T-helper 17 cell (primary cell): ENCODE results near the gene PPP2R2C. TPM values are rescaled to one million over a fixed set of nuclear protein-coding genes. Genes with fewer than 3 reads are reported as not detected.

Experiments
- ATAC-seq: fragments of 150-1000 bp; cut with Tn5 transposase; 2 replicates; pipeline ENCODE4 v1.10.0; 2021; ENCODE audit warnings: mild to moderate bottlenecking, moderate library complexity
- DNase-seq, 3 donors: peaks; one replicate each; pipeline versions ENCODE4 v3.0.0 to v3.0.0-alpha.2; 2020 to 2021
- H3K9me3 ChIP-seq: one replicate; pipeline ENCODE4 v1.7.0; 2013; ENCODE audit warnings: low read length, mild to moderate bottlenecking; ENCODE audit not compliant: control insufficient read depth, poor library complexity, severe bottlenecking
- H3K27ac Mint-ChIP-seq: one replicate; pipeline ENCODE4 v1.8.0; 2022; ENCODE audit warnings: mild to moderate bottlenecking, moderate library complexity, mixed read lengths
- H3K27me3 Mint-ChIP-seq: one replicate; pipeline ENCODE4 v1.8.0; 2022; ENCODE audit warnings: mixed read lengths
- H3K36me3 Mint-ChIP-seq: one replicate; pipeline ENCODE4 v1.8.0; 2022; ENCODE audit warnings: low read depth, mixed read lengths
- H3K4me1 Mint-ChIP-seq: one replicate; pipeline ENCODE4 v1.8.0; 2022; ENCODE audit warnings: mild to moderate bottlenecking, mixed read lengths
- H3K4me3 Mint-ChIP-seq: one replicate; pipeline ENCODE4 v1.8.0; 2022; ENCODE audit warnings: mild to moderate bottlenecking, moderate library complexity, mixed read lengths
- total RNA-seq, 4 donors: library from RNA in 2 of 4; stranded (reverse) in 2 of 4; gene quantifications; one replicate each; pipeline ENCODE4 v1.2.3 and lab custom pipeline; 2022 to 2026

Gene PPP2R2C
- total RNA-seq, 2 donors from 2014 or later, result not detected

GRCh38 chr4:6445403-6446129, 26.8 kb downstream of the PPP2R2C start:
- DNase-seq (no peak), ATAC-seq (no peak)
- Mint-ChIP-seq H3K4me3 (no peak overlapping the region), H3K4me1 (peaks cover 2% of the 10 kb centered on the region), H3K27ac (no peak overlapping the region), H3K27me3 (peaks cover 54% of the 10 kb centered on the region), H3K36me3 (peaks cover 6% of the 10 kb centered on the region)
- no peaks in the 10 kb centered on the region for H3K9me3 ChIP-seq

- Mint-ChIP-seq H3K27ac (no peak overlapping the region), H3K27me3 (peaks cover 54% of the 10 kb centered on the region), H3K4me1 (peaks cover 2% of the 10 kb centered on the region), H3K4me3 (no peak overlapping the region), H3K36me3 (peaks cover 6% of the 10 kb centered on the region)
- ATAC-seq, result no peak
- no peak for DNase-seq
- H3K9me3 ChIP-seq, result no peaks in the 10 kb centered on the region
These were observed 27.8 kb downstream of the PPP2R2C start for GRCh38 chr4:6444582-6444981.

GRCh38 chr4:6443035-6444023, 29.1 kb downstream of the PPP2R2C start:
- H3K4me3 Mint-ChIP-seq, result no peak overlapping the region
- peaks cover 50% of the 10 kb centered on the region for H3K27me3 Mint-ChIP-seq
- H3K27ac Mint-ChIP-seq, result no peak overlapping the region
- ATAC-seq (no peak), DNase-seq (no peak)
- H3K36me3 Mint-ChIP-seq, result peaks cover 6% of the 10 kb centered on the region
- H3K4me1 Mint-ChIP-seq, result peaks cover 2% of the 10 kb centered on the region
- H3K9me3 ChIP-seq, result no peaks in the 10 kb centered on the region

GRCh38 chr4:6442555-6442954, 29.9 kb downstream of the PPP2R2C start:
- H3K4me1 Mint-ChIP-seq, result peaks cover 2% of the 10 kb centered on the region
- no peak overlapping the region for H3K27ac Mint-ChIP-seq
- ATAC-seq (no peak), DNase-seq (no peak)
- no peaks in the 10 kb centered on the region for H3K9me3 ChIP-seq
- peaks cover 47% of the 10 kb centered on the region for H3K27me3 Mint-ChIP-seq
- peaks cover 6% of the 10 kb centered on the region for H3K36me3 Mint-ChIP-seq
- no peak overlapping the region for H3K4me3 Mint-ChIP-seq

GRCh38 chr4:6441758-6442157, 30.7 kb downstream of the PPP2R2C start:
- Mint-ChIP-seq H3K36me3 (peaks cover 6% of the 10 kb centered on the region), H3K27me3 (peaks cover 43% of the 10 kb centered on the region), H3K4me3 (no peak overlapping the region), H3K27ac (no peak overlapping the region), H3K4me1 (peaks cover 2% of the 10 kb centered on the region)
- no peak for ATAC-seq
- no peaks in the 10 kb centered on the region for H3K9me3 ChIP-seq
- DNase-seq, result no peak

- no peaks in the 10 kb centered on the region for H3K9me3 ChIP-seq
- peaks cover 37% of the 10 kb centered on the region for H3K27me3 Mint-ChIP-seq
- no peak overlapping the region for H3K27ac Mint-ChIP-seq
- peaks cover 6% of the 10 kb centered on the region for H3K36me3 Mint-ChIP-seq
- peaks cover 2% of the 10 kb centered on the region for H3K4me1 Mint-ChIP-seq
- no peak overlapping the region for H3K4me3 Mint-ChIP-seq
- no peak for ATAC-seq
- no peak for DNase-seq
These were observed 31.2 kb downstream of the PPP2R2C start for GRCh38 chr4:6441202-6441582.

- H3K36me3 Mint-ChIP-seq, result peaks cover 6% of the 10 kb centered on the region
- ATAC-seq (no peak), DNase-seq (no peak)
- no peak overlapping the region for H3K4me3 Mint-ChIP-seq
- H3K27ac Mint-ChIP-seq, result no peak overlapping the region
- H3K9me3 ChIP-seq, result no peaks in the 10 kb centered on the region
- no peaks in the 10 kb centered on the region for H3K4me1 Mint-ChIP-seq
- H3K27me3 Mint-ChIP-seq, result peaks cover 32% of the 10 kb centered on the region
These were observed 31.8 kb downstream of the PPP2R2C start for GRCh38 chr4:6440506-6441201.

- no peak for ATAC-seq
- Mint-ChIP-seq H3K4me1 (no peaks in the 10 kb centered on the region), H3K4me3 (no peak overlapping the region), H3K36me3 (peaks cover 6% of the 10 kb centered on the region), H3K27ac (no peak overlapping the region), H3K27me3 (peaks cover 27% of the 10 kb centered on the region)
- no peak for DNase-seq
- no peaks in the 10 kb centered on the region for H3K9me3 ChIP-seq
These were observed 33.2 kb downstream of the PPP2R2C start for GRCh38 chr4:6439120-6439762.

GRCh38 chr4:6437826-6438238, 34.6 kb downstream of the PPP2R2C start:
- Mint-ChIP-seq H3K27me3 (peaks cover 19% of the 10 kb centered on the region), H3K4me1 (no peaks in the 10 kb centered on the region), H3K36me3 (peaks cover 6% of the 10 kb centered on the region), H3K27ac (no peak overlapping the region), H3K4me3 (no peak overlapping the region)
- no peaks in the 10 kb centered on the region for H3K9me3 ChIP-seq
- DNase-seq (no peak), ATAC-seq (no peak)

GRCh38 chr4:6435010-6435409, 37.4 kb downstream of the PPP2R2C start:
- no peak overlapping the region for H3K4me3 Mint-ChIP-seq
- no peaks in the 10 kb centered on the region for H3K36me3 Mint-ChIP-seq
- H3K27me3 Mint-ChIP-seq, result peaks cover 6% of the 10 kb centered on the region
- ATAC-seq (no peak), DNase-seq (no peak)
- no peaks in the 10 kb centered on the region for H3K9me3 ChIP-seq
- H3K27ac Mint-ChIP-seq, result no peak overlapping the region
- H3K4me1 Mint-ChIP-seq, result no peaks in the 10 kb centered on the region

GRCh38 chr4:6430927-6431326, 41.5 kb downstream of the PPP2R2C start:
- no peak for DNase-seq
- no peaks in the 10 kb centered on the region for H3K27me3 Mint-ChIP-seq
- ATAC-seq, result no peak
- no peak overlapping the region for H3K4me3 Mint-ChIP-seq
- H3K36me3 Mint-ChIP-seq, result no peaks in the 10 kb centered on the region
- H3K9me3 ChIP-seq, result no peaks in the 10 kb centered on the region
- H3K27ac Mint-ChIP-seq, result no peak overlapping the region
- H3K4me1 Mint-ChIP-seq, result no peaks in the 10 kb centered on the region

- H3K4me3 Mint-ChIP-seq, result no peak overlapping the region
- H3K4me1 Mint-ChIP-seq, result no peaks in the 10 kb centered on the region
- H3K36me3 Mint-ChIP-seq, result peaks cover 4% of the 10 kb centered on the region
- DNase-seq, result no peak
- H3K27ac Mint-ChIP-seq, result no peak overlapping the region
- H3K27me3 Mint-ChIP-seq, result peaks cover 30% of the 10 kb centered on the region
- H3K9me3 ChIP-seq, result no peaks in the 10 kb centered on the region
- ATAC-seq, result no peak
These were observed 44.8 kb downstream of the PPP2R2C start for GRCh38 chr4:6427439-6428090.
